ENCODE results near the gene FADS6. TPM values are rescaled to one million over a fixed set of nuclear protein-coding genes. Genes with fewer than 3 reads are reported as not detected.

FADS6 gene
- polyA plus RNA-seq, 1 experiment: not detected

DNA sequence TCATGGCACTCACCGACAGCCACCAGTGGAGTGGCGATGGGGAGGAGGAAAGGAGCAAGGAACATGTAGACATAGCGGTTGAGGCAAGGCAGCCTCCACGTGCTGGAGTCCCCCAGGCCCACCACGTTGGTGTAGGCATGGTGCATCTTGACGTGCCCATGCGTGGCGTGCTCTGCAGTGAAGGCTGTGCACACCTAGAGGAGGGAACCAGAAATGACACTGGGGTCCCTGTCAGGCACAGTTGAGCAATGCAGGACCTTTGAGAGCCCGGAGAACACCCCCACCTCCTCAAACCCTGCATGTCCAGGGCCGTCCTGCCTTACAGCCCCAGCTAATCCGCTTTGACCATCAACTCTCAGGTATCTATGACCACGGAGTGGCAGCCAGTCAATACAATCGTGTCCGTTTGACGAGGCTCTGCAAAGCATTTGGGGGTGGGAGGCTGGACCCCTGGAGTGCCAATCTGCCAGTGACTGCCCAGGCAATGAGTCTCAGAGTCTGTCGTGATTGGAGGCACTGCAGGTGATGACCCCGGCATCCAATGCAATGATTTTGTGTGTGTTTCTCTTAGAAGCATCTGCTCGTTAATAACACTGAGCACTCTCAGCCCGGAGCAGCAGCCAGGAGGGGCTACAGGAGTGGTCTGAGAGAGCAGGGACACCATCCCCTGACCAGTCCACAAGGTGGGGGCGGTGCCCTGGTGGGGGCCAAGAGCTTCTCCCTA lies 10.8 kb downstream of the FADS6 start:
- TF ChIP-seq, protein P1, sequence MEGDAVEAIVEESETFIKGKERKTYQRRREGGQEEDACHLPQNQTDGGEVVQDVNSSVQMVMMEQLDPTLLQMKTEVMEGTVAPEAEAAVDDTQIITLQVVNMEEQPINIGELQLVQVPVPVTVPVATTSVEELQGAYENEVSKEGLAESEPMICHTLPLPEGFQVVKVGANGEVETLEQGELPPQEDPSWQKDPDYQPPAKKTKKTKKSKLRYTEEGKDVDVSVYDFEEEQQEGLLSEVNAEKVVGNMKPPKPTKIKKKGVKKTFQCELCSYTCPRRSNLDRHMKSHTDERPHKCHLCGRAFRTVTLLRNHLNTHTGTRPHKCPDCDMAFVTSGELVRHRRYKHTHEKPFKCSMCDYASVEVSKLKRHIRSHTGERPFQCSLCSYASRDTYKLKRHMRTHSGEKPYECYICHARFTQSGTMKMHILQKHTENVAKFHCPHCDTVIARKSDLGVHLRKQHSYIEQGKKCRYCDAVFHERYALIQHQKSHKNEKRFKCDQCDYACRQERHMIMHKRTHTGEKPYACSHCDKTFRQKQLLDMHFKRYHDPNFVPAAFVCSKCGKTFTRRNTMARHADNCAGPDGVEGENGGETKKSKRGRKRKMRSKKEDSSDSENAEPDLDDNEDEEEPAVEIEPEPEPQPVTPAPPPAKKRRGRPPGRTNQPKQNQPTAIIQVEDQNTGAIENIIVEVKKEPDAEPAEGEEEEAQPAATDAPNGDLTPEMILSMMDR (IDR thresholded peaks at IDR 0.05; ENCODE audit: insufficient read depth, low read depth, low read length): no peak
- H3K36me3 ChIP-seq (ENCODE audit: control insufficient read depth, insufficient read depth, low read length): no peaks in the 10 kb centered on the region
- CTCF ChIA-PET: interaction anchor here (1.2 kb wide), 1 partner anchor 40 kb away, joined by 3 read pairs; no protein-coding TSS in a partner anchor
- POLR2A ChIA-PET: no interaction called here
- no peak for DNase-seq (ENCODE audit: low read depth)
- H3K27me3 ChIP-seq (ENCODE audit: control insufficient read depth, insufficient read depth, low read length): peaks cover 20% of the 10 kb centered on the region
- no peak overlapping the region for H3K4me3 ChIP-seq (ENCODE audit: low read depth, low read length)

DNA sequence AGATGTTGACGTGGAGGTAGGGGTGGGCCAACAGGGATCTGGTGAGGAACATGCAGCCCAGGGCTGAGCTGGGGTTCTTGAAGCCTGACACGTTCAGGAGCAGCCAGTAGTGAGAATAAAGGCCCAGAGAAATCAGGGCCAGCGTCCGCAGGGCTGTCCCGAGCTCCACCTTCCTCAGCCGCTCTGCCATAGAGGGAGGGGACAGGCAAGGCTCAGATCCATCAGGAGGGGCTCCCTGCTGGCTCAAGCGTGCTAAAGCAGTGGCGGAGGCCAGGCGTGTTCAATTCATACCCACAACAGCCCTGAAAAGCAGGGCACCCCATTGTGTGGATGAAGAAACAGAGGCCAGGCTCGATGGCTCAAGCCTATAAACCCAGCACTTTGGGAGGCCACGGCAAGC lies 12.4 kb downstream of the FADS6 start:
- Histone ChIP-seq H3K36me3 (ENCODE audit: control insufficient read depth, insufficient read depth, low read length) (no peaks in the 10 kb centered on the region), H3K27me3 (ENCODE audit: control insufficient read depth, insufficient read depth, low read length) (peaks cover 21% of the 10 kb centered on the region), H3K4me3 (ENCODE audit: low read depth, low read length) (no peak overlapping the region)
- DNase-seq (ENCODE audit: low read depth): no peak
- TF ChIP-seq, protein P1 (IDR thresholded peaks at IDR 0.05; ENCODE audit: insufficient read depth, low read depth, low read length): no peak
- POLR2A ChIA-PET: no interaction called here
- CTCF ChIA-PET: interaction anchor here (0.8 to 2.1 kb wide), 4 partner anchors 10 to 81 kb away, joined by 3 to 5 read pairs (median 4); no protein-coding TSS in a partner anchor

DNA sequence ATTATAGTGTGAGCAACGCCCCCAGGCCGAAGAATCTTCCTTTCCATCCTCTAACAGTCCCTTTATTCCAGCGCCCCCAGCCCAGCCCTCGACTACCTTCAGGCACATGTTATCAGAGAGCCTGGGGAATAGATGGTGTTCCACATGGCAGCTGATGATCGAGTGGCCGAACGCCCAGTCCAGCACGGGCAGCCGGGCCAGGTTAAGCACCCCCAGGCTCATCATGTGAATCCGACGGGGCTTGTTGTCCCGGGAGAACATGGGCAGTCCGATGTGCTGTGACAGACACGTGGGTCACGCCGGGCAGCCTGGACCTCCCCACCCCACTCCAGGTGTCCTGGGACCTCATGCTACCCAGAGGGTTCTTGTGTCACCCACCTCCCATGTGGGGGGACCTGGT lies 14.1 kb downstream of the FADS6 start:
- H3K27me3 ChIP-seq (ENCODE audit: control insufficient read depth, insufficient read depth, low read length): peaks cover 21% of the 10 kb centered on the region
- no peak for DNase-seq (ENCODE audit: low read depth)
- TF ChIP-seq, protein P1 (IDR thresholded peaks at IDR 0.05; ENCODE audit: insufficient read depth, low read depth, low read length): no peak
- ChIA-PET CTCF (interaction anchor here (2.1 kb wide), 1 partner anchor 13 kb away, joined by 5 read pairs; no protein-coding TSS in a partner anchor), POLR2A (no interaction called here)
- no peak overlapping the region for H3K4me3 ChIP-seq (ENCODE audit: low read depth, low read length)
- H3K36me3 ChIP-seq (ENCODE audit: control insufficient read depth, insufficient read depth, low read length): no peaks in the 10 kb centered on the region

DNA sequence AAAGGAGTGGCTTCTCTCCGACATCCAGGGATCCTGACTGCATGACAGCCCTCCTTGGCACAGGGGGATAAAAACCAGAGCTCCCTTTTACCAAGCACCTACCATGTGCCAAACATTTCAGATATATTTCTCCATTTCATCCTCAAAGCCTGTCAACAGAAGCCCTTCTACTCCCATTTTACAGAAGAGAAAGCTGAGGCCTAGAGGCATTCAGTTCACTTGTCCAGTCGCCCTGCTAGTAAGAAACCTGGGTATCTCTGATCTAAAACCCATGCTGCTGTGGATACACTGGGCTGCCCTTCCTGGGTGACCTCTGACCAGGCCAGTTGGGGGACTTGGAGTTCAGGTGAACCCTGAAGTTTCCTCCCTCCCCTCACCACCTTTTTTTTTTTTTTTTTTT lies 14.8 kb downstream of the FADS6 start:
- POLR2A ChIA-PET: no interaction called here
- CTCF ChIA-PET: no interaction called here
- peaks cover 18% of the 10 kb centered on the region for H3K27me3 ChIP-seq (ENCODE audit: control insufficient read depth, insufficient read depth, low read length)
- TF ChIP-seq, protein P1 (IDR thresholded peaks at IDR 0.05; ENCODE audit: insufficient read depth, low read depth, low read length): no peak
- H3K4me3 ChIP-seq (ENCODE audit: low read depth, low read length): no peak overlapping the region
- DNase-seq (ENCODE audit: low read depth): no peak
- H3K36me3 ChIP-seq (ENCODE audit: control insufficient read depth, insufficient read depth, low read length): no peaks in the 10 kb centered on the region

DNA sequence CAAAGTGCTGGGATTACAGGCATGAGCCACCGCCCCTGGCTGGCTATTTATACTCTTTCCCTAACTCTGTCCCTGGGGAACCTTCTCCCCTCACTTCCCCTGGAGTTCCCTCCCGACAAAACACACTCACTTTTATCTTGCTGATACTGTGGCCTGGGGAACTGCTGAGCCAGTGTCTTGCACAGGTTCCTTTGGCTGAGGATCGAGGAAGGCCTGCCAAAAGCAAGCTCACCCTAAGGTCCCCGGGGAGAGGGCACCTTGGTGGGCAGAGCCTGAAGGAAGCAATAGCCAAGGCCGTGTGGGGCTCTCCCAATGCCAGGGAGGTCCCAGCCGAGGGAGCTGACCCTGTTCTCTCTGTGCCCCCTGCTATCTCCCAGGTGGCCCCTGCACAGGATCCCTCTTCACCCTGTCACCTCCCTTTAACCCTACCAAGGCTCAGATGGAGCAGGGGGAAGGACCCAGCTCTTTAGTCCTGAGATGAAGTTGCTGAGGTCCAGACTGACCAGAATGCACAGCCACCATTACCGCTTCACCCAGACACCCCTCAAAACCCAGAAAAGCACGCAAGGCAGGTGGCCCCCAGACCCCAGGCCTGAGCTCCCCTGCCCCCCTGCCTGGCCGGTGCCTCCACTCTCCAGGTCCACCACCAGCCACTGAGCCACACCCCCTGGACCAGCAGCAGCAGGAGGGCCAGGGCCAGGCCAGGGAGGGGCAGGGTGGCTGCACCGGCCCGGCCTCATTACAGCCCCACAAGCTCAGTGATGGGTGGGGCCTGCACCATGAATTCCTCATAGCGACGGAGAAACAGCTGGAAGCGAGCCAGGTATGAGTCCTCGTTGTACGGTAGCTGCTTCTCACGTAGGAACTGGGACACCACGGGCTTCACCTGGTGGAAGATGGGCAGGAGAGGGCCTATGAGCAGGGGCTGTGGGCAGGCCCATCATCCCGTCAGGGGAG lies 15.6 kb downstream of the FADS6 start:
- Histone ChIP-seq H3K4me3 (ENCODE audit: low read depth, low read length) (no peak overlapping the region), H3K27me3 (ENCODE audit: control insufficient read depth, insufficient read depth, low read length) (peaks cover 17% of the 10 kb centered on the region), H3K36me3 (ENCODE audit: control insufficient read depth, insufficient read depth, low read length) (no peaks in the 10 kb centered on the region)
- TF ChIP-seq, protein P1 (IDR thresholded peaks at IDR 0.05; ENCODE audit: insufficient read depth, low read depth, low read length): no peak
- ChIA-PET CTCF (interaction anchor here (1.3 kb wide), 1 partner anchor 16 kb away, joined by 5 read pairs; no protein-coding TSS in a partner anchor), POLR2A (no interaction called here)
- no peak for DNase-seq (ENCODE audit: low read depth)
